Lung (tissue), 12 donors: ENCODE measurements around the gene TSEN2. TPM values are rescaled to one million over a fixed set of nuclear protein-coding genes. Genes with fewer than 3 reads are reported as not detected.
A peak's percentile ranks its signal among the peaks of the same experiment; 100 is the strongest.

Source experiments
- ATAC-seq: fragments of 200-7000 bp; cut with Tn5 transposase; one replicate; pipeline ENCODE4 v1.9.1; 2020; ENCODE audit warnings: moderate number of reproducible peaks; ENCODE audit not compliant: insufficient read depth, low FRiP score
- DNase-seq, 3 donors: peaks; one replicate each; pipeline ENCODE4 v3.0.0-alpha.2; 2013 to 2017
- H3K27ac ChIP-seq, 2 donors: one replicate each; pipeline ENCODE4 v1.5.1; 2013; ENCODE audit warnings: mild to moderate bottlenecking in 2 of 2, moderate library complexity in 2 of 2, control low read depth in 1 of 2, inconsistent platforms in 1 of 2, low read depth in 1 of 2, low read length in 1 of 2
- H3K27me3 ChIP-seq, 3 donors: one replicate each; pipeline ENCODE4 v1.5.1; 2013; ENCODE audit warnings: low read length in 2 of 3; ENCODE audit not compliant: control insufficient read depth in 3 of 3, insufficient read depth in 3 of 3
- H3K36me3 ChIP-seq, 4 donors: one replicate each; pipeline ENCODE4 v1.5.1; 2013; ENCODE audit warnings: low read length in 4 of 4, mild to moderate bottlenecking in 1 of 4, moderate library complexity in 1 of 4; ENCODE audit not compliant: control insufficient read depth in 4 of 4, insufficient read depth in 4 of 4
- H3K4me1 ChIP-seq, 5 donors: one replicate each; pipeline ENCODE4 v1.5.1; 2013; ENCODE audit warnings: low read length in 5 of 5, mild to moderate bottlenecking in 2 of 5, moderate library complexity in 1 of 5; ENCODE audit not compliant: control insufficient read depth in 5 of 5, insufficient read depth in 5 of 5
- H3K4me3 ChIP-seq: one replicate; pipeline ENCODE4 v1.5.1; 2013; ENCODE audit warnings: mild to moderate bottlenecking, control low read depth, moderate library complexity
- H3K9ac ChIP-seq, 2 donors: one replicate each; pipeline ENCODE4 v1.5.1; 2013; ENCODE audit warnings: low read length in 2 of 2, control low read depth in 1 of 2; ENCODE audit not compliant: insufficient read depth in 1 of 2
- H3K9me3 ChIP-seq, 4 donors: one replicate each; pipeline ENCODE4 v1.5.1; 2013; ENCODE audit warnings: low read length in 3 of 4, mild to moderate bottlenecking in 1 of 4, moderate library complexity in 1 of 4; ENCODE audit not compliant: control insufficient read depth in 4 of 4, insufficient read depth in 3 of 4
- WGBS, 2 donors: extraction: QIAGEN DNeasy Blood & Tissue Kit; methylation state at CpG; one replicate each; pipeline ENCODE4 v1.1.7; 2013; 5-methylcytosine and 5-hydroxymethylcytosine counted together
- polyA plus RNA-seq, 2 donors: library from polyadenylated mRNA; stranded (reverse); fragments of 200-250 nt; gene quantifications; one replicate each; pipeline ENCODE4 v1.2.1, GENCODE V29; 2013
- total RNA-seq, 2 donors: library from RNA; depleted of rRNA in 1 of 2; stranded (reverse); fragments of >200 nt in 1 of 2; gene quantifications; one replicate each; pipeline ENCODE4 v1.2.1, GENCODE V29; 2014 to 2021
- TF ChIP-seq, protein P1 (sequence below): IDR thresholded peaks from 2 replicates; pipeline ENCODE4 v1.5.1; 2012; ENCODE audit warnings: mild to moderate bottlenecking; ENCODE audit errors: control extremely low read depth, extremely low read depth
- donor health status: control.
- donor health status: control.
- donor health status: Bipolar disorder and iron deficiency.
- donor health status: healthy.
- donor health status: DM: yes; HTN: yes; CAD: no.

Gene TSEN2
- total and polyA plus RNA-seq, 4 donors, result 9.0 to 16.7 (median 15.6) TPM

- no peak overlapping the region for H3K27ac ChIP-seq
- TF ChIP-seq, protein P1, sequence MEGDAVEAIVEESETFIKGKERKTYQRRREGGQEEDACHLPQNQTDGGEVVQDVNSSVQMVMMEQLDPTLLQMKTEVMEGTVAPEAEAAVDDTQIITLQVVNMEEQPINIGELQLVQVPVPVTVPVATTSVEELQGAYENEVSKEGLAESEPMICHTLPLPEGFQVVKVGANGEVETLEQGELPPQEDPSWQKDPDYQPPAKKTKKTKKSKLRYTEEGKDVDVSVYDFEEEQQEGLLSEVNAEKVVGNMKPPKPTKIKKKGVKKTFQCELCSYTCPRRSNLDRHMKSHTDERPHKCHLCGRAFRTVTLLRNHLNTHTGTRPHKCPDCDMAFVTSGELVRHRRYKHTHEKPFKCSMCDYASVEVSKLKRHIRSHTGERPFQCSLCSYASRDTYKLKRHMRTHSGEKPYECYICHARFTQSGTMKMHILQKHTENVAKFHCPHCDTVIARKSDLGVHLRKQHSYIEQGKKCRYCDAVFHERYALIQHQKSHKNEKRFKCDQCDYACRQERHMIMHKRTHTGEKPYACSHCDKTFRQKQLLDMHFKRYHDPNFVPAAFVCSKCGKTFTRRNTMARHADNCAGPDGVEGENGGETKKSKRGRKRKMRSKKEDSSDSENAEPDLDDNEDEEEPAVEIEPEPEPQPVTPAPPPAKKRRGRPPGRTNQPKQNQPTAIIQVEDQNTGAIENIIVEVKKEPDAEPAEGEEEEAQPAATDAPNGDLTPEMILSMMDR, result no peak
- no peaks in the 10 kb centered on the region for H3K27me3 ChIP-seq
- DNase-seq, result peak; percentile 96 to 99 (median 97)
- no peak overlapping the region for H3K9ac ChIP-seq
- H3K4me3 ChIP-seq, result no peak overlapping the region
- peak; percentile 20 for ATAC-seq
- no peaks in the 10 kb centered on the region for H3K36me3 ChIP-seq
- 76 to 77% methylated on average over 21 of the region's 21 CpGs for WGBS, 2 donors
- no peaks in the 10 kb centered on the region for H3K9me3 ChIP-seq
- H3K4me1 ChIP-seq, result peaks cover 0 to 66% (median 24%) of the 10 kb centered on the region in 5 donors
Measured at GRCh38 chr3:12440927-12441714, 43.2 kb upstream of the TSEN2 start.

DNA sequence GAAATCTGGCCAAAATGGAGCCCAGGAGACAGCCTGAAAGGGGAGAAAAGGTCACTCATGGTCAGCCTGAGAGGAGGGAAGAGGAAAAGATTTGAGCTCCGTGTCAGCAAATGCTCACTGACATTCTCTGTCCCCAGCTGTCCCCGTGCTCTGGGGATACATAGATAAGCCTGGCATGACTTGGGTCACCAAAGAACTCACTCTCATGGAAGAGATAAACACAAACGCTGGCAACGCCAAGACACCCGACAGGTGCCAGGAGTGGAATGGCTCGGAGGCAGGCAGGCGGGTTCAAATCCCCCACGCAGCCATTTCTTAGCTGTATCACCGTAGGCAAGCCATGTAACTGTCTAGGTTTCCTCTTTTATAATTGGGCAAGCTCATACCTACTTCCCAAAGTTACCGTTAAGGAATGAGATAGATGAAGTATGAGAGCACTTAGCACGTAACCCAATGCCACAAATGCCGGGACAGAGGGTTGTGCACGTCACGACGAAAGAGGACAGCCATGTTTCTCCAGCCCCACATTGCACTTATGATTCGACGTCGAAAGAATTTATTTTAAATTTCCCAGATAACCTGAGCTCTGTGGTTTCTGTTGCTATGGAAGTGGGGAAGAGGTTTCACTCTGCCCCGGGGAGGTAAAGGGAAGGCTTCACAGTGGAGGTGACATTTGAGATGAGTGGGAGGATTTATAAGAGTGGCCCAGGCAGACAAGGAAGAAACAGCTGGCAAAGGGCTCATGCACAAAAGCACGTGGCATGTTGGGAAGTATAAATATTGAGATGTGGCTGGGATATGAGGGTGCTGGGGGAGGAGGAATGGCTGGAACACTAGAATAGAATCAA, 41.4 kb upstream of the TSEN2 start:
- Histone ChIP-seq H3K36me3 (no peaks in the 10 kb centered on the region), H3K9ac (no peak overlapping the region), H3K9me3 (no peaks in the 10 kb centered on the region), H3K4me3 (no peak overlapping the region), H3K4me1 (peaks cover 0 to 51% (median 17%) of the 10 kb centered on the region in 5 donors), H3K27me3 (no peaks in the 10 kb centered on the region), H3K27ac (no peak overlapping the region)
- ATAC-seq (no peak), DNase-seq (peak in 2 of 3 donors; percentile 44 to 46)
- 70 to 75% methylated on average over 20 of the region's 20 CpGs for WGBS, 2 donors
- TF ChIP-seq, protein P1, result no peak

- Histone ChIP-seq H3K27me3 (no peaks in the 10 kb centered on the region), H3K9me3 (no peaks in the 10 kb centered on the region), H3K4me3 (no peak overlapping the region), H3K4me1 (peaks cover 0 to 51% (median 17%) of the 10 kb centered on the region in 5 donors), H3K36me3 (no peaks in the 10 kb centered on the region), H3K9ac (no peak overlapping the region), H3K27ac (no peak overlapping the region)
- DNase-seq, result no peak
- 95 to 97% methylated on average over 10 of the region's 10 CpGs for WGBS, 2 donors
- no peak for ATAC-seq
- TF ChIP-seq, protein P1, result no peak
Measured at GRCh38 chr3:12443781-12444522, 40.3 kb upstream of the TSEN2 start.
